K562 (cell line): Measurements from ENCODE around the gene SPATA21. TPM values are rescaled to one million over a fixed set of nuclear protein-coding genes. Genes with fewer than 3 reads are reported as not detected.
A peak's percentile ranks its signal among the peaks of the same experiment; 100 is the strongest.

Source experiments
- DNMT1 ChIP-seq: fragments of 450-650 bp; IDR thresholded peaks from 2 replicates; pipeline ENCODE4 v1.6.1; 2016; ENCODE audit warnings: antibody characterized with exemption, mild to moderate bottlenecking
- E2F1 ChIP-seq: sonication (generic); formaldehyde crosslinking; IDR thresholded peaks from 2 replicates; pipeline ENCODE4 v1.8.1; 2023; ENCODE audit warnings: mild to moderate bottlenecking, missing genetic modification reagents, moderate library complexity
- GATAD2B ChIP-seq: fragments of 450-650 bp; IDR thresholded peaks from 2 replicates; pipeline ENCODE4 v1.6.1; 2017; ENCODE audit warnings: mild to moderate bottlenecking, borderline replicate concordance
- HDAC6 ChIP-seq: IDR thresholded peaks from 2 replicates; pipeline ENCODE4 v1.6.1; 2012; ENCODE audit warnings: low read depth, mild to moderate bottlenecking, control low read depth, inconsistent platforms, low read length, moderate library complexity
- HNRNPUL1 ChIP-seq: fragments of 200-400 bp; formaldehyde crosslinking; IDR thresholded peaks from 2 replicates; pipeline ENCODE4 v1.6.1; 2017; ENCODE audit warnings: low read length
- IRF1 ChIP-seq: sonication (generic); formaldehyde crosslinking; IDR thresholded peaks from 2 replicates; pipeline ENCODE4 v1.8.0; 2022; ENCODE audit warnings: missing genetic modification reagents, mild to moderate bottlenecking, borderline replicate concordance
- RCOR1 ChIP-seq, 2 experiments: IDR thresholded peaks; 2 replicates each; pipeline ENCODE4 v1.6.1; 2012; ENCODE audit warnings: low read depth in 2 of 2, low read length in 2 of 2, borderline replicate concordance in 1 of 2, improper control_type of control experiment in 1 of 2
- RFX1 ChIP-seq: fragments of 450-650 bp; IDR thresholded peaks from 2 replicates; pipeline ENCODE4 v1.6.1; 2016; ENCODE audit warnings: mild to moderate bottlenecking, moderate library complexity
- ZBTB26 ChIP-seq: fragments of 450-650 bp; formaldehyde crosslinking; IDR thresholded peaks from 2 replicates; pipeline ENCODE4 v1.4.0; 2022; ENCODE audit warnings: missing genetic modification characterization
- ZNF12 ChIP-seq: sonication (generic); formaldehyde crosslinking; IDR thresholded peaks from 2 replicates; pipeline ENCODE4 v1.4.0; 2020; ENCODE audit warnings: mild to moderate bottlenecking, missing genetic modification reagents
- ZNF217 ChIP-seq: sonication (generic); formaldehyde crosslinking; IDR thresholded peaks from 2 replicates; pipeline ENCODE4 v1.8.0; 2022; ENCODE audit warnings: mild to moderate bottlenecking, missing genetic modification reagents
- polyA plus RNA-seq, 8 experiments: library from polyadenylated mRNA; depleted of rRNA in 4 of 8; stranded (reverse) in 5 of 8; unstranded in 3 of 8; fragments of >200 nt; fragmentation: Nextera tagmentation in 2 of 8; fragmentation: Illumina TruSeq in 1 of 8; extraction: Ambion mirVana in 2 of 8; extraction: Trizol in 1 of 8; gene quantifications; 2 replicates each; pipeline versions ENCODE4 v1.2.1 to v1.2.3, GENCODE V29; 2011 to 2014; ENCODE audit warnings: inconsistent platforms in 1 of 8, missing spikeins in 1 of 8
- total RNA-seq, 7 experiments: library from RNA; depleted of rRNA in 6 of 7; stranded (reverse); fragments of >200 nt in 6 of 7; fragmentation: Illumina TruSeq in 2 of 7; extraction: Trizol in 2 of 7; gene quantifications; 2 replicates each; pipeline versions ENCODE4 v1.2.1 to v1.2.3, GENCODE V29; 2011 to 2021; ENCODE audit warnings: low replicate concordance in 1 of 7
- TF ChIP-seq, protein P1 (sequence below), 2 experiments: fragments of 450-650 bp in 1 of 2; sonication (generic) in 1 of 2; formaldehyde crosslinking in 1 of 2; IDR thresholded peaks; 2 replicates each; pipeline versions ENCODE4 v1.7.1 to v1.9.0; 2016 to 2022; ENCODE audit warnings: inconsistent platforms in 1 of 2, mild to moderate bottlenecking in 1 of 2, missing genetic modification reagents in 1 of 2
- TF ChIP-seq, protein P2 (sequence below): sonication (generic); formaldehyde crosslinking; IDR thresholded peaks from 2 replicates; pipeline ENCODE4 v1.8.1; 2023; ENCODE audit warnings: mild to moderate bottlenecking, missing genetic modification reagents

SPATA21 gene
- total and polyA plus RNA-seq, 9 of the 15 experiments (the other 6 are each of a cell fraction or from before 2014, with no cell fraction given), result 0.10 to 0.36 (median 0.13) TPM; not detected in 3

DNA sequence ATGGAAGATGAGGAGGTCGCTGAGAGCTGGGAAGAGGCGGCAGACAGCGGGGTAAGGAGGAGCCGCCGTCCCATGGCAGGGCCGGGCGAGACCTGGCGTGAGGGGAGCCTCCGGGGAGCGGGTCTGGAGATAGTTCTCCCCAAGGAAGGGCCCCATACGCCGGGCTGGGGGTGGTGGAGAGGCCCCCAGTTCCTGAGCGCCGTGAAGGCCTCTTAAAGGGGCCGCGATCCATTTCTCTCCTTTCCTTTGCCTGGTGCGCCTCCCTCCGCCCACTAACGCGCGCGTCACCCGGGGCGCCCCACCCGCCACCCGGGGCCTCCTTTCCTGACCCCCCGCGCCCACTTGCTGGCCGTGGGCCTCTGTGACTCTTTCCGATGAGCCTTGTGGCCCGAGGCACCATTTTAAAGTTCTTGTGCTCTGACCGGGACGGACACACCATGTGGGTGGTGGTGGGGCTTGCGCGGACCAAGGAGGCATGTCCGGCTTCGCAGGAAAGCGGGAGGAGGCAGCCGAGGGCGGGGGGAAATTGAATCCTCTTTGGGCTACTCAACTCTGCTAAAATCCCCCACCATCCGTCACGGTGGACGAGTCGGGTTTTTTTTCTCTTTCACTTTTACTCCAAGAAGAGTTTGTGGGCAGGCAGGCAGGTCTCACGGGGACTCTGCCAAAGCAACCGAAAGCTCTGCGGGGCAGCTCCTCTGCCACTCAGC is 69.8 kb downstream of the SPATA21 start (continued):
- TF ChIP-seq ZBTB26 (CRISPR knock-in tag), result 0 out of 2 replicates have a peak, but pooled peaks have one; percentile 15
- no peak for TF ChIP-seq E2F1 (CRISPR knock-in tag)
- TF ChIP-seq, protein P1, sequence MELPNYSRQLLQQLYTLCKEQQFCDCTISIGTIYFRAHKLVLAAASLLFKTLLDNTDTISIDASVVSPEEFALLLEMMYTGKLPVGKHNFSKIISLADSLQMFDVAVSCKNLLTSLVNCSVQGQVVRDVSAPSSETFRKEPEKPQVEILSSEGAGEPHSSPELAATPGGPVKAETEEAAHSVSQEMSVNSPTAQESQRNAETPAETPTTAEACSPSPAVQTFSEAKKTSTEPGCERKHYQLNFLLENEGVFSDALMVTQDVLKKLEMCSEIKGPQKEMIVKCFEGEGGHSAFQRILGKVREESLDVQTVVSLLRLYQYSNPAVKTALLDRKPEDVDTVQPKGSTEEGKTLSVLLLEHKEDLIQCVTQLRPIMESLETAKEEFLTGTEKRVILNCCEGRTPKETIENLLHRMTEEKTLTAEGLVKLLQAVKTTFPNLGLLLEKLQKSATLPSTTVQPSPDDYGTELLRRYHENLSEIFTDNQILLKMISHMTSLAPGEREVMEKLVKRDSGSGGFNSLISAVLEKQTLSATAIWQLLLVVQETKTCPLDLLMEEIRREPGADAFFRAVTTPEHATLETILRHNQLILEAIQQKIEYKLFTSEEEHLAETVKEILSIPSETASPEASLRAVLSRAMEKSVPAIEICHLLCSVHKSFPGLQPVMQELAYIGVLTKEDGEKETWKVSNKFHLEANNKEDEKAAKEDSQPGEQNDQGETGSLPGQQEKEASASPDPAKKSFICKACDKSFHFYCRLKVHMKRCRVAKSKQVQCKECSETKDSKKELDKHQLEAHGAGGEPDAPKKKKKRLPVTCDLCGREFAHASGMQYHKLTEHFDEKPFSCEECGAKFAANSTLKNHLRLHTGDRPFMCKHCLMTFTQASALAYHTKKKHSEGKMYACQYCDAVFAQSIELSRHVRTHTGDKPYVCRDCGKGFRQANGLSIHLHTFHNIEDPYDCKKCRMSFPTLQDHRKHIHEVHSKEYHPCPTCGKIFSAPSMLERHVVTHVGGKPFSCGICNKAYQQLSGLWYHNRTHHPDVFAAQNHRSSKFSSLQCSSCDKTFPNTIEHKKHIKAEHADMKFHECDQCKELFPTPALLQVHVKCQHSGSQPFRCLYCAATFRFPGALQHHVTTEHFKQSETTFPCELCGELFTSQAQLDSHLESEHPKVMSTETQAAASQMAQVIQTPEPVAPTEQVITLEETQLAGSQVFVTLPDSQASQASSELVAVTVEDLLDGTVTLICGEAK (IDR thresholded peaks at IDR 0.05), result no peak
- TF ChIP-seq, protein P1 (CRISPR knock-in tag; IDR thresholded peaks at IDR 0.05), result no peak
- TF ChIP-seq ZNF12 (CRISPR knock-in tag), result peak; percentile 9; the same call in 1 of the 2 replicates
- no peak; the same call in 1 of the 2 replicates for TF ChIP-seq DNMT1
- TF ChIP-seq ZNF217, result no peak
- no peak; the same call in 1 of the 2 replicates for TF ChIP-seq GATAD2B
- no peak for TF ChIP-seq HNRNPUL1
- no peak for TF ChIP-seq IRF1 (CRISPR knock-in tag)
- TF ChIP-seq, protein P2, sequence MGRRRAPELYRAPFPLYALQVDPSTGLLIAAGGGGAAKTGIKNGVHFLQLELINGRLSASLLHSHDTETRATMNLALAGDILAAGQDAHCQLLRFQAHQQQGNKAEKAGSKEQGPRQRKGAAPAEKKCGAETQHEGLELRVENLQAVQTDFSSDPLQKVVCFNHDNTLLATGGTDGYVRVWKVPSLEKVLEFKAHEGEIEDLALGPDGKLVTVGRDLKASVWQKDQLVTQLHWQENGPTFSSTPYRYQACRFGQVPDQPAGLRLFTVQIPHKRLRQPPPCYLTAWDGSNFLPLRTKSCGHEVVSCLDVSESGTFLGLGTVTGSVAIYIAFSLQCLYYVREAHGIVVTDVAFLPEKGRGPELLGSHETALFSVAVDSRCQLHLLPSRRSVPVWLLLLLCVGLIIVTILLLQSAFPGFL (CRISPR knock-in tag), result peak; percentile 95; the same call in 1 of the 2 replicates
- no peak for TF ChIP-seq HDAC6
- TF ChIP-seq RCOR1 (IDR thresholded peaks at IDR 0.05; ENCODE audit: borderline replicate concordance in 1 of 2, low read depth in 2 of 2, low read length in 2 of 2), result no peak
- TF ChIP-seq RFX1, result no peak
